Measurements from ENCODE around the gene NOXO1. TPM values are rescaled to one million over a fixed set of nuclear protein-coding genes. Genes with fewer than 3 reads are reported as not detected.
A peak's percentile ranks its signal among the peaks of the same experiment; 100 is the strongest.

NOXO1 gene
- total and polyA plus RNA-seq, 2 donors (not counting 3 experiments of a cell fraction or from before 2014, with no cell fraction given): 0.37 to 0.60 TPM

- TSS peak; percentile 36 for BruUV-seq (replicated peaks)
- peaks cover 0 to 53% of the 10 kb centered on the region in 2 experiments for H3K36me3 ChIP-seq (ENCODE audit: control insufficient read depth in 2 of 2, extremely low read depth in 1 of 2, insufficient read depth in 2 of 2, low read length in 2 of 2)
- no peaks in the 10 kb centered on the region for H4K20me1 ChIP-seq (replicated peaks; ENCODE audit: control insufficient read depth, extremely low read depth, insufficient read depth, low read length)
- dilution Hi-C loops (cut with MboI; ENCODE audit: extremely low pct_ligation_motif_present, low sequenced_read_pairs): no loop called here
- ChIA-PET CTCF (interaction anchor here (0.5 kb wide), 1 partner anchor 154 kb away, joined by 4 read pairs; no protein-coding TSS in a partner anchor), POLR2A (no interaction called here)
- H3K79me2 ChIP-seq (ENCODE audit: control insufficient read depth, insufficient read depth, low read length): peaks cover 8% of the 10 kb centered on the region
- no peaks in the 10 kb centered on the region for H3K9me1 ChIP-seq (replicated peaks; ENCODE audit: control insufficient read depth, extremely low read depth, insufficient read depth, low read length)
- no peak overlapping the region for H3K27ac ChIP-seq (ENCODE audit: insufficient read depth, low read depth, low read length)
- H3K4me3 ChIP-seq (replicated peaks in 1 of 3; ENCODE audit: insufficient read depth in 1 of 3, low read depth in 1 of 3, low read length in 3 of 3): no peak overlapping the region
- H3K9me3 ChIP-seq (replicated peaks; ENCODE audit: control insufficient read depth, insufficient read depth, low read length): no peaks in the 10 kb centered on the region
- no peak for DNase-seq (ENCODE audit: low read depth, low spot score)
- intact Hi-C loops (cut with micrococcal nuclease): no loop called here
- no peaks in the 10 kb centered on the region for H3K4me1 ChIP-seq (ENCODE audit: control insufficient read depth, extremely low read depth, insufficient read depth, low read length)
- no peak overlapping the region for H3K4me2 ChIP-seq (ENCODE audit: insufficient read depth, low read length)
- no peaks in the 10 kb centered on the region for H3K27me3 ChIP-seq (ENCODE audit: control insufficient read depth in 2 of 2, insufficient read depth in 2 of 2, low read length in 2 of 2)
- no peak for TF ChIP-seq POLR2A (IDR thresholded peaks at IDR 0.05; ENCODE audit: low read depth, low read length)
- TF ChIP-seq MAX (IDR thresholded peaks at IDR 0.05; ENCODE audit: insufficient read depth, insufficient read length): no peak
- TF ChIP-seq CTCF (IDR thresholded peaks at IDR 0.05; ENCODE audit: extremely low read depth in 1 of 2, insufficient read depth in 1 of 2, low read depth in 1 of 2, low read length in 2 of 2): no peak
- no peak for TF ChIP-seq JUN (IDR thresholded peaks at IDR 0.05; ENCODE audit: borderline replicate concordance, insufficient read depth, insufficient read length, low read depth)
- no peak for TF ChIP-seq MYC (IDR thresholded peaks at IDR 0.05; ENCODE audit: low read depth, low read length)
- no peak for TF ChIP-seq EZH2 (IDR thresholded peaks at IDR 0.05; ENCODE audit: borderline replicate concordance, low read depth, low read length, severe bottlenecking)
- no peak for TF ChIP-seq GATA2 (IDR thresholded peaks at IDR 0.05; ENCODE audit: insufficient read depth, insufficient read length, low read depth, low read length)
- no peak for TF ChIP-seq FOS (IDR thresholded peaks at IDR 0.05; ENCODE audit: borderline replicate concordance, insufficient read depth, low read length)
- TF ChIP-seq POLR2AphosphoS5 (IDR thresholded peaks at IDR 0.05; ENCODE audit: insufficient read depth, low read depth, low read length): no peak
- no peak overlapping the region for H2AFZ ChIP-seq (ENCODE audit: low read depth, low read length)
- no peak overlapping the region for H3K9ac ChIP-seq (replicated peaks; ENCODE audit: extremely low read depth, insufficient read depth, low read length)
- FAIRE-seq: no peak
Observed at GRCh38 chr16:1998360-1998835, 17.1 kb upstream of the NOXO1 start.

Measured in endothelial cell of umbilical vein (primary cell).